LNCaP clone FGC (cell line): Measurements from ENCODE around the gene ADM2.
"Not testable (repeated sequence)": the region's sequence is repeated elsewhere in the genome, so short reads cannot be mapped to it uniquely, and the experiment has no call there.

Experiments used
- DNase-seq: peaks from one replicate; pipeline ENCODE4 v3.0.0-alpha.2; 2011; ENCODE audit warnings: low read depth
- H3K4me3 ChIP-seq: 2 replicates; pipeline ENCODE4 v1.5.1; 2011; ENCODE audit warnings: mild to moderate bottlenecking, low read depth, low read length, control low read depth
- CTCF ChIP-seq: IDR thresholded peaks from 2 replicates; pipeline ENCODE4 v1.5.1; 2012; ENCODE audit warnings: mild to moderate bottlenecking; ENCODE audit not compliant: control insufficient read depth, insufficient read depth; ENCODE audit errors: extremely low read depth

Gene ADM2

GRCh38 chr22:50481440-50482106 lies at the start of gene ADM2:
Gene ADM2, plus strand, starts transcription at chr22:50481543. Its CDS starts 305 bp downstream, at chr22:50481848.
- no peak for DNase-seq
- H3K4me3 ChIP-seq: peak within 1 kb of the TSS; percentile 86
- no peak for TF ChIP-seq CTCF

GRCh38 chr22:50432131-50432876 lies 49.0 kb upstream of the ADM2 start:
- no peak for TF ChIP-seq CTCF
- H3K4me3 ChIP-seq: no peak overlapping the region
- no peak for DNase-seq

GRCh38 chr22:50432877-50433510 lies 48.3 kb upstream of the ADM2 start:
- H3K4me3 ChIP-seq, DNase-seq: not testable (repeated sequence)

- no peak for DNase-seq
- no peak overlapping the region for H3K4me3 ChIP-seq
- TF ChIP-seq CTCF: no peak
These were observed 46.5 kb upstream of the ADM2 start for GRCh38 chr22:50434849-50435248.

- no peak overlapping the region for H3K4me3 ChIP-seq
- no peak for DNase-seq
- TF ChIP-seq CTCF: no peak
These were observed 45.9 kb upstream of the ADM2 start for GRCh38 chr22:50435291-50436014.

- H3K4me3 ChIP-seq: no peak overlapping the region
- DNase-seq: no peak
- TF ChIP-seq CTCF: no peak
These were observed 45.1 kb upstream of the ADM2 start for GRCh38 chr22:50436015-50436830.
